ENCODE measurements around the gene THSD4.

THSD4 gene

DNA sequence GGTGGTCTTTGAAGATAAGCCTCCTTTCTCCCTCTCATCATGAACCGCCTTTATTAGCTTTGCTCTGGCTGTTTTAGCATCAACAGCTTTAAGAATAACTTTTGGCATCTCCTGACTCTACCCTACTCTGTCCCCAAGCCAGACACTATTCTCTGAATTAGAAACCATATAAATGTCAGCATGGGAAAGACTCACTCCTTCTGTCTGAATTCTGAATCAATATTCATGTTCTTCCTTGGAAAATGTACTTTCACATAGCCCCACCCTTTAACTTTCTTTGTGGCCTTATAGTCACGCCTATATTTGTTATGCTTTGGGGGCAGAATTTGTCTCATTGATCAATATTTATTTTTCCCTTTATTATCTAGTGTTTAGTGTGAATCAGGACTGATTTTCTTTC, 563.3 kb downstream of the THSD4 start:
- DNase-seq: no peak

DNA sequence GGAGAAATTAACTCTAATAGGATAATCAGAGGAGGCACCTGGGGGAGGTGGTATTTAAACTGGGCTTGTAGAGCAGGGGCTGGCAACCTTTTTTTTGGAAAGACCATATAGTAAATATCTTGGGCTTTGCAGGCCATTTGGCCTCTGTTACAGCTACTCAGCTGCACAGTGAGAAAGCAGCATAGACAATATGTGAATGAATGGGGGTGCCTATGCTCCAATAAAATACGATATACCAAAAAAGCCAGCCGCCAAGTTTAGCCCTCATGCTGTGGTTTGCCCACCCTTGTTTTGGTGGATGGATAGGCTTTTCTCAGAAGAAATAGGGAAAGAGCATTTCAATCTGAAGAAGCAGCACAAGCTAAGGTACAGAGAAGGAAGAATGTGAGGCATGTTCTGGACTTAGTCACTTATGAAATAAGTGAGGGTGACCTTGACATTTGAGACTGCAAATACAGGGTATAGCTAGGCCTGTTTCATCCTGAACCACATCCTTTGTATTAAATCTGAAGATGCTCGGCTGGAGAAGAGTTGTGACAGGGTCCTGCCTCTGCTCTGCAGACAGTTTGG, 564.0 kb downstream of the THSD4 start:
- DNase-seq: no peak

DNA sequence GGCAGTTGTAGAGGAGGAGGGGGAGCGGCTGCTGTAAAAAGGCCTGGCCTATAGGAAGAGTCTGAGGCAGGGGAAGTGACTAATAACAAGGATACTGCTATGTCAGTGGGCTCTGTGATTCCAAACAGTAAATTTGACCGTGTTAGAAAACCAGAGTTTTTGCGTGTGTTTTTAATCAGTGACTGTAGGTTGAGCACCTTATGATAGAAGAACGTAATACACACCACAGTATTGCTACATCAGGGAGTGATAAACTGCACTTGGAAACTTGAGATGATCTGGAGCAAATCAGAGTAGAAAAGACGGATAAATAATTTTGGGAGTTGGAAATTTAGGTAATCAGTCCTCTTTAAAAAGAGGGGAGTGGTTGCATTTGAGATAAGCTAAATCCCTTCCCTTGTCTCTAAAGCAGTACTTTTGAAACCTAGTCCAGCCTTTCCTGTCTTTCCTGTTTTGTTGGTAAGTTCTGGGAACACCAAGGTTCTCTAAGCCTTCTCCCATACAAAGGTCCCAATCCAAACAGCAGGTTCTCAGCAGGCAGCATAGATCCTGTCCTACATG, 564.6 kb downstream of the THSD4 start:
- no peak for DNase-seq

DNA sequence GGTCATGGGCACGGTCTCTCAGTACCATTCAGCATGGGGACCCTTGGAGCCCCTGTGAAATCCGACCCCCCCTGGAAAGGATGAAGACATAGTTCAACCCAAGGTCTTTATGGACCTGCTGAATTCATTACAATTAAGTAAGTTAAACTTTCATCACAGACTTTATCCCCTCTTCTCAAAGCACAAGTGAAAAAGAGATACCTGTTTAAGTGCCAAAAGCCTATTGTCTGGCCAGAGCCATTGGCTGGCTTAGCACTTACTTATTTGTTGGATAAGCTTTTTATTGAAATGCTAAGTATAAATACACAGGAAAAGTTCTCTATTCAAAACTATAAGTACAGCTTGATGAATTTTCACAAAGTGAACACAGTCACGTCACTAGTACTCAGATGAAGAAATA, 566.7 kb downstream of the THSD4 start:
- no peak for DNase-seq

DNA sequence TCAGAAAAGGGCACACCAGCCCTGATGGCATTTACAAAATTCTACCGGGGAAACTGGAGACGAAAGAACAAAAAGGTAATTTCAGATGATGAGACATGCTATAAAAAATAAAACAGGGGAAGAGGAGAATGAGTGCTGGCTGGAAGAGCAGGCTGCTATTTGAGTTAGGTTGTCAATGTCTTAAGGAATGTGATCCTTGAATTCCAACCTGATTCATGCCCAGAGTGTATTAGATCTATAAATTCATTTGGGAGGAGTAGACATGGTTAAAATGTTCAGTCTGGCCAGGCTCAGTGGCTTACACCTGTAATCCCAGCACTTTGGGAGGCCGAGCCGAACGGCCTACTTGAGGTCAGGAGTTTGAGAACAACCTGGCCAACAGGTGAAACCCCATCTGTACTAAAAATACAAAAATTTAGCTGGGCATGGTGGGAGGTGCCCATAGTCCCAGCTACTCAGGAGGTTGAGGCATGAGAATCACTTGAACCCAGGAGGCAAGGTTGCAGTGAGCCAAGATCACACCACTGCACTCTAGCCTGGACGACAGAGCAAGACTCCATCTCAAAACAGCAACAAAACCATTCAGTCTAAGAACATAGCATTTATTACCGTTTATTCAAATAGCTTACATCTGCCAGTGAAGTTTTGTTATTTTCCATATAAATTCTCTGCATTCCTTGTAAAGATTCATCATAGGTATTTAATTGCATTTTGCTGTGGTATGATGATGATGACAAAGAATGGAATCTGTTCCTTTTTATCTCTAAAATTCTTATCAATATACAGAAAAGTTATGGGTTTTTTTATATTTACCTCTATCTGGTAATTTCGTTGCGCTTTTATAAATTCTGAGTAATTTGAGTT, 568.4 kb downstream of the THSD4 start:
- no peak for DNase-seq

DNA sequence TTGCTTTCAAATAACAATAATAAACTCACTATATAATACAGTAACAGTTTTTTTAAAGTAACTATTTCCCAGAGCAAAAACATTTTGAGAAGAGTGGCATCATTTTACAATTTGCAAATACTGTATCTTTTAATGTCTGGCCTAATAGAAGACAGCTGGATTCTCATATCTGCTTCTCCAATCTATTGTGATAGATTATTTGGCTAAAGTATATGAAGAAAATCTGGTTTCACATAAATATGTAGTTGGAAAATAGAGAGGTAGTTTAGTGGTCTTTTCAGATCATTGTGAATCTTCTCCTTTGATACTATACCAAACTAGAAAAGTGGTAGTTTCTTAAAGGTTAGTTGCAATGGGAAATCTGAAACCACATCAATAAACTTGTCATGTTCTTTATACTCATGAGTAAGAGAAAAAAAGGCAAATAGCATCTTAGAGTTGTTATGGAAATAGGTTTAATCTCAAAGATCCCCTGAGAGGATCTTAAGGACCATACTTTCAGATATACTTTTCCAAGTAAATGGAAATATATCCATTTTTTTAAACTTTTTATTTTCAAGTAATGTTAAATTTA, 570.2 kb downstream of the THSD4 start:
- DNase-seq: no peak

DNA sequence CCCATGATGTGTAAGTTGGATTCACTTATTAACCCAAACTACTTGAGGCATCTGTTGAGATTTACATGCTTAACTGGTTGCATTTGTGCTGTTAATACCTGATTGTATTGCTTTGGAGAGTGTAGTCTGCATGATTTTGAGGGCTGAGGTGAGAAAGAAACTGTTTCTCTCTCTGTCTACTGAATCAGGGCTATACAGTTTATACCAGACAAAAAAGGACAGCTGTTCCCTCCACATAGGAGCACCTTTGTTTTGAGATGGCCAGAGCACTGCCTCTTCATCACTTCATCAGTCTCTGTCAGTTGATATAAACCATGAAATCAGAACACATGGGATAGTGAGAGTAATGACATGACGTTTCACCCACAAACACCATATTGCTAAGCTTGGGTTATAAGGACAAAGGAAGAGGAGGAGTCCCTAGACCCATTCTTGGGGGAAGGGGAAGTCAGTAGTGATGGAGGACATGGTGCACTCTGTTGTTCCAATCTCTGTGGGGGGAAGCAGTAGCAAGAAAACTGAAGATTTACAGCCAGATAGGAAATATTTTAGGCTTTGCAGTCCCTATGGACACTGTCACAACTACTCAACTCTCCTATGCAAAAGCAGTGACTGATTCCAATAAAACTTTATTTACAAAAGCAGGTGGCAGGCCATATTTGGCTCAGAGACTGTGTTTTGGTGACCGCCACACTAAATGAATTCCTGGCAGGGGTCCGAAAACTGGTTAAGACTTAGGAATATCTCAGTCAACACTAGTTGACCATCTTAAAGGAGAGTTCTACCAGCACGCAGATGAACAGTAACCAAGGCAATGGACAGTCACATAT, 571.2 kb downstream of the THSD4 start:
- no peak for DNase-seq

DNA sequence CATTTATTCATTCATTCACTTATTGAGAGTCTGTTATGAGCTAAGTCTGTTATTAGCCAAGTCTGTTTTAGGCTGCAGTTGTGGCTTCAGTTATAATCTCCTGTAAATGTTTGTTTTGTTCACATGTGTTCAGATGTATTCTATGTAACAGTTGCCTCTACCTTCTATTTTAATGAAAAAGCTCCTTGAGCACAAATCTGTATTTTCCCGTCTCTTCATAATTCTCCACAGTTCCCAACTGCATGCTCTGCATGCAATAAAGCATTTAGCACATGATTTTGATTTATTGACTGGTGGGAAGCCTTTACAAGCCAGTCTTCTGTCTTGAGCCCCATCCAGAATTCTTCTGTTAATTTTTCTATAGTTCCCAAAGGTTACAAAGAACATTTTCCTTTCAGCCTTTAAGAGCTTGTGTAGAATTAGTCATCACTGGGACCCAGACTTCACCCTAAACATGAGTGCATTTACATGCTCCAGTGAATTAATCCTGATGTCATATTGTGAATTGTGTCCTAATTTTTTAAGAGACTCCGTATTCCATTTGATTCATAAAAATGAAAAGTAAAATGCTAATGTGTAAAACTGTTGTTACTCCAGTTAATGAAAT, 572.7 kb downstream of the THSD4 start:
- no peak for DNase-seq

DNA sequence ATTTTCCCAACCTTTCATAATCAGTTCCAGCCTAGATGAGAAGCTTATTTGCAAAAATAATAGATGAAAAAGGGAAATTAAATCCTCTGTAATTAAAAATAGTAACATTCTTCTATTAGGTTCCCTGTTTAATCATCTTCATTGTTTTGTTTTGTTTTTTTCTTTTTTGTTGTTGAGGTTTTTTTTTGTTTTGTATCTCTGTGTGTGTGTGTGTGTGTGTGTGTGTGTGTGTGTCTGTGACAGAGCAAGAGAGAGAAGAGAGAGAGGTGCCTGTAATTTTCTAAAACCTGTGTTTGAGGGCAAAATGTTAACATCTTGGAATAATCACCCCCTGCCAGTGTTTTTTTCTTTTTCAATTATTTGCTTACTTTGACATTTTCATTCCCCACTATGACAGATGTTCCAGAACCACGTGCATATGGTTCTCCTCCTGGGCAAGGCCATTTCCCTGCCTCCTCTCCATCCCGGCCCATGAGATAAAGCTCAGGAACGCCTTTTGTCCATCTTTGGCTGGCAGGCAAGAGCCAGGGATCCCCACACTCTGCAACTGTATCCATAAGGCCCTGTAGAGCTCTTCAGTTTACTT, 573.3 kb downstream of the THSD4 start:
- DNase-seq: no peak

DNA sequence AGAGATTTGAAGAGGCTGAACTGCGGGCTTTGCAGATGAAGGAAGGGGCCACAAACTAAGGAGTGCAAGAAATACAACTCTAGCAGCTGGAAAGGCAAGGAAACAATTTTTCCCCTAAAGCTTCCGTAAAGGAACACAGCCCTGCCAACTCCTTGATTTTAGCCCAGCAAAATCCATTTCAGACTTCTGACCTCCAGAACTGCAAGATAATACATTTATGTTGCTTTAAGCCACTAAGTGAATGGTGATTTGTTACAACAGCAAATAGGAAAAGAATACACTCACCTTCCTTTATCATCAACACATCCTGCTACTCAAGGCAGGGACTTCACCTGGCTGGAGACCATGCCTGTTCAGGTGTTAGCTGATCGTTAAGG, 575.8 kb downstream of the THSD4 start:
- DNase-seq: no peak

DNA sequence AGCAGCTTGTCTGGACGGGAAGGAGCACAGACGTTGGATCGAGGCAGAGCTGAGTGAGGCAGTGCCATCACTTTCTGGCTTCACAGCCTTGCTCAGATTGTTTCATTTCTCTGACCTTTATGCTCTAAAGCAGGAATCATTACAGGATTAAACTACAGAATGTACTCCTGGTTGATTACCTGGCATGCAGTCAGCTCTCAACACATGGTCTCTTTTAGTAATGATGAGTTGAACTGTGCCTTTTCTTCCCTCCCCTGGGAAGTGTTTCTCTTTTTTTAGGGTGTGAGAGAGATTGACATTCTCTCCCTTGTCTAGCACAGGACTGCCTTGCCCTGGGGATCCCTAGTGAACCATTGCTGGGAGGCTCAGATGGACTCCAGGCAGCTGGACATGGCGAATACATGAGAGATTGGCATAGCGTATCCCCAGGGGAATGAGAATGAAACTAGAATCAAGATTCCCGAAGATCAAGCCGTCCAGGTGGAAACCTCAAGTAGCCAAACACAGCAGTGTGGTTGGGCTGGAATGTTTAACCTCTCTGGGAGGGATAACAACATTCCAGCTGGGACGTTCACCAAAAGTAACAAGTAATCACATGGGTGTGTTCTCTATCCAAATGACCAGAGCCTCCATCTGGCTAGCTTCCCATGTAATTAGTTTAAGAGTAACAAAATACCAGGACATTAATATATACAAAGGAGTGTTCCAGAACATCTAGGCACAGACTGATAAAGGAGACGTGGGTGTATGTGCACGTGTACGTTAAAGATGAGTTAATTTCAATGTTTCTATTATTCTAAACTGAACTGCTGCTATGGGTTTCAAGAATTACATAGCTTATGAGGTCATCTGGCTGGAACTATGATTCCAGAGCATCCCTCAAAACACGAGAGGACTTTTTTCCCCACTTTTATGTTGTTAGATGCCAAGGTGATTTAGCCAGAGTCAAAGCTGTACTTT, 576.5 kb downstream of the THSD4 start:
- DNase-seq: no peak

DNA sequence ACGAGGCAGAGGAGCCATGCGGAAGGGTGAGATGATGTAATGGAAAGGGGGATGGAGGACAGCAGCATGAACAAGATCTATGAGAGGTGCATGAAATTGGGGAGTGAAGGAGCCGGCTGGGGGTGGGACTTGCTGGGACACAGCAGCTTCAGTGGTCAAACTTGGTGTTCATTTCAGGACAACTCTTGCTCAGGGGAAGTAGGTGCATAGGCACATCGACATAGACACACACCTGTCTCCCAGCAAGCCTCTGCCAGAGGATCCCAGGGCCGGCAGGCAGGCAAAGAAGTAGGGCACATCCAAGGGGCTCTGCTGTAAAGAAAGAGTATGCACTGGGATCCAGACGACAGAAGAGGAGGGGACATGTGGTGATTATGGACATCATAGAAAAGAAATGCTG, 582.0 kb downstream of the THSD4 start:
- DNase-seq: no peak

DNA sequence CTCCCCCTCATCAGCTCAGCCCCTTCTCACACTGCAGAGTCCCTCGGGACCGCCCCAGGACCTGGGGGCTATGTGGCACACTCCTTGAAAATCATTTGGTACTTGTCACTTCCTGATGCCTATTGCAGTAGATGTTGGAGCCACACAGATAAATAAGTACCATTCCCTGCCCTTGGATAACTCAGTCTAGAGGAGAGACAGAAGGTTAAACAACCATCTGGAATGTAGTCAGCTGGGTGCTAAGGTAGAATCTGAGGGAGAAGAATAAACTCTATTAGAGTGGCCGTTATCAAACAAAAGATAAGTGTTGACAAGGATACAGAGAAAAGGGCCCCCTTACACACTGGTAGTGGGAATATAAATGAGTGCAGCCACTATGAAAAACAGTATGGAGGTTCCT, 582.8 kb downstream of the THSD4 start:
- DNase-seq: no peak

DNA sequence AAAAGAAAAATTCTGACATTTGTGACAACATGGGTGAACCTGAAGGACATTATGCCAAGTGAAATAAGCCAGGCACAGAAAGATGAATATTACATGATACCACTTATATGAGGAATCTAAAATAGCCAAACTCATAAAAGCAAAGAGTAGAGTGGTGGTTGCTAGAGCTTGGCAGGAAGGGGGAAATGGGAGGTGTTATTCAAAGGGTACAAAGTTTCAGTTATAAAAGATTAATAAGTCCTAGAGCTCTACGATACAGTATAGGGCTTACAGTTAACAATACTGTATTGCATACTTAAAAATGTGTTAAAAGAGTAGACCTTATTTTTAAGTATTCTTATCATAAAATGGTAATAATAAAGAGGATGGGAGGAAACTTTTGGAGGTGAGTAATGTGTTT, 583.5 kb downstream of the THSD4 start:
- no peak for DNase-seq

DNA sequence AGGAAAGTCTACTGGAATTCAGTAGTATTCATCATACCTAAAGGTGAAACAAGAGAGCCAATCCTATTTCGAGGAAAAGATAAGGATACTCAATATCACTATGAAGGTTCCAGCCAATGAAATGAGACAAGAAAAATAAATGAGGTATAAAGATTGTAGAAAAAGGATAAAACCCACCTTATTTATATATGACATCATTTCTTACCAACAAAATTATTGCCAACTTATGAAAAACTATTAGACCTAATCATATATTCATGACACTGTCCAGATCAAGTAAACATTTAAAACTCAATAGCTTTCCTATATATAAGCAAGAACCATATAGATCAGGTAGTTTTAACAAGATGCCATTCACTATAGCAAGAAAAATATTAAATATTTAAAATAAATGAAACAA, 584.7 kb downstream of the THSD4 start:
- DNase-seq: no peak

DNA sequence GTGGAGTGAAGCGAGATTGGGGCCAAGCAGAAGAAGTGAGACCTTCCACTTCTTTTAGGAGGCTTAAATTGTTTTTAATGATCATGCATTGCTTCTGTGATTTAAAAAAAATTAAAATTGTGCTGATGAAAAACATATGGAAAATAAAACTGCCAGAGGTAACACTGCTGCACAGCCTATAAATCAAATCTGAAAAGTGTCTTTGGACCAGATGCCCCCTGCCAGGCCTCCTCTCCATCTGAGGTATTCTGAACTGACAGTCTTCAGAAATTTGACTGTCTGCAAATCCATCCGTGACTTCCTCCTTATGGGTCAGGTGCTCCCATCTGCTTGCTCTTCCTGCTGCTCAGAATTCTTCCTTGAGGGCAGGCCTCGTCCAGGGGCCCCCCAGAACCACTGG, 586.5 kb downstream of the THSD4 start:
- DNase-seq: no peak

DNA sequence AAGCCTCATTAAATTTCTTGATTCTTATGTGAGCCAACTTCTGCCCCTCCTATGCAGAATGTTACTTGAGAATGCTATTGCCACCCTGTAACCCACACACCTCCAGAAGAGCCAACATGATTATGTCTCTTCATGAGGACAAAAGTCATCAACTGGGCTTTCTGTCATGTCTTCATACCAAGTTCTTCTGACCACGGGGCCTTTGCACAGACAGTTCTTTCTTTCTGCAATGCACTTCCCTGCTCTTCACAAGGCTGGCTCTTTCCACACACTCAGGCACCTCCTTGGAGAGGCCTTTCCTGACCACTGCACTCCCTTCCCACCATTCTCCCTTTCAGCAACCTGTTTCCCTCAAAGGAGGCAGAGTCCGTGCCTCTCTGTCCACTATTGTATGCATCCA, 587.2 kb downstream of the THSD4 start:
- DNase-seq: no peak

DNA sequence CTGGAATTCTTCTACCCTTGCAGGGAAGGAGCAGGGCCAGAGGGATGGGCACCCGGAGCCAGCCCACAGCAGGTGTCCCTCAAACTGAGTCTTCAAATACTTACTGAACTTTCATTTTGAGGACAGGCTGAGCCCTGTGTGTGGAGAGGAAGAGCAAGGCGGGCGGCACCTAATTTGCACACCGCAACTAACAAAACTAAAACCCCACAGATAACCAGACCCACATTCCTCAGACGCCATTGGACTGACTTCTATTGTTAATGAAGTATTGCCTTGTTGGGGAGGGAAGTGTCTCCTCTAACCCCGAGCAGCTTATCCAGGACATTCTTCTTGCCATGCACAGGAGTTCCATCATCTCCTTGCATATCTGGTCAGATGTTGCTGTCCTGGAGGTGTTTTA, 589.9 kb downstream of the THSD4 start:
- no peak for DNase-seq

DNA sequence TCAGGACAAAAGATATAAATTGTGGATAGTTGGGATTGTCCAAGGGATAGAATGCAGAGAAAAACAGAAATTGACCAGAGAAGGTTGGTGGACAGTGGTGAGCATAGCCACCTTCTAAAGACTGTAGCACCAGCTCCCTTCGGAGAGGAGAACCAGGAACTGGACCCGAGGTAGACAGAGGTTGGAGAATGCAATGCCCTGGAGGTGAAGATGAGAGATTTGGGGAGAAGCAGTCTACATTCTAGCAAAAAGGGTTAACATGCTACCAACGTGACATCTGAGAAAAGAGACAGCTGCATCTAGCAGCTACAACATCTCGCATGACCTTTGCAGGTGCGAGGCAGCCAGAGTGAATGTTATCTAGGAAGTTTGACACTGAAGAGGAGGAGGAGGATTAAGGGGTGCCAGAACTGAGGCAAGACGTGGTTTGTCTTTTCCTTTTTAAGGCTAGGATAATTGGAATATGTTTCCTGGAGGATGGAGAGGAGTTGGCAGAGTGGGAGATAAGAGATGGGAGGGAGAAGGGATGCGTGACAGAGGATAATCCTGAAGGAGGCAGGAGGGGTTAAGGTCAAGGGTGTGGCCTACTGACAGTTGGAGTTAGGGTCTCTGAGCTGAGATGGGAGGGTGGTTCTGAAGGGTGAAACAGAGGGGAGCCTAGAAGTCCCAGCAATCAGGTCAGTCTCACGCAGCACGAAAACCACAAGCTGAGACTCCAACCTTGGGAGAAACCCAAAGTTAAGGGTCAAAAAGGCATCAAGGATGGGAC, 591.4 kb downstream of the THSD4 start:
- DNase-seq: no peak
